GM12878 (cell line): Measurements from ENCODE around the gene TRABD2A. TPM values are rescaled to one million over a fixed set of nuclear protein-coding genes. Genes with fewer than 3 reads are reported as not detected.

Experiments used
- ATAC-seq: fragments of 200-7000 bp; cut with Tn5 transposase; 3 replicates; pipeline ENCODE4 v1.9.1; 2020; ENCODE audit warnings: mild to moderate bottlenecking, moderate library complexity
- BruUV-seq: library from RNA; stranded (reverse); fragments of 400-500 nt; replicated peaks from 2 replicates; lab custom pipeline; 2021; lab: Mats Ljungman, UMichigan
- CTCF ChIA-PET: fragments of 300-600 bp; sonication (Branson Sonifier 250); formaldehyde crosslinking; extraction: SDS; loops from one replicate; lab custom pipeline; 2021; ENCODE audit warnings: inconsistent platforms; lab: Yijun Ruan, JAX
- POLR2A ChIA-PET: fragments of 350-600 bp; formaldehyde crosslinking; extraction: SDS; loops from one replicate; lab custom pipeline; 2021; ENCODE audit warnings: inconsistent platforms; lab: Charles Lee
- RAD21 ChIA-PET: fragments of 300-600 bp; sonication (Branson Sonifier 250); formaldehyde crosslinking; loops from one replicate; lab custom pipeline; 2023; ENCODE audit warnings: antibody characterized with exemption; ENCODE audit not compliant: unreplicated experiment; lab: Charles Lee
- SMC1A ChIA-PET: fragments of 300-600 bp; sonication (Branson Sonifier 250); formaldehyde crosslinking; loops from one replicate; lab custom pipeline; 2023; ENCODE audit not compliant: unreplicated experiment, uncharacterized antibody; lab: Charles Lee
- DNase-seq: peaks from one replicate; pipeline ENCODE4 v3.0.0-alpha.2; 2011; ENCODE audit warnings: low read depth, low spot score
- FAIRE-seq: peaks from 3 replicates; lab custom pipeline; 2011; peaks lifted over from hg19 to GRCh38; lab: Jason Lieb, UNC
- H2AFZ ChIP-seq: 2 replicates; pipeline ENCODE4 v1.6.0; 2011; ENCODE audit warnings: low read depth, low read length, control low read depth; ENCODE audit not compliant: control insufficient read depth
- H3K27ac ChIP-seq: 2 replicates; pipeline ENCODE4 v1.5.1; 2011; ENCODE audit warnings: control low read depth; ENCODE audit not compliant: control insufficient read depth, insufficient read depth
- H3K27me3 ChIP-seq, 2 experiments: replicated peaks in 1 of 2; 2 replicates each; pipeline versions ENCODE4 v1.6.0 to v1.6.1; 2011; ENCODE audit warnings: low read length in 1 of 2; ENCODE audit not compliant: control insufficient read depth in 2 of 2, insufficient read depth in 2 of 2
- H3K36me3 ChIP-seq, 2 experiments: 2 replicates each; pipeline ENCODE4 v1.5.1; 2011; ENCODE audit warnings: low read length in 1 of 2; ENCODE audit not compliant: control insufficient read depth in 2 of 2, insufficient read depth in 2 of 2
- H3K4me1 ChIP-seq: 2 replicates; pipeline ENCODE4 v1.6.1; 2011; ENCODE audit warnings: mild to moderate bottlenecking, low read length, moderate library complexity, mixed read lengths; ENCODE audit not compliant: control insufficient read depth, insufficient read depth
- H3K4me2 ChIP-seq: 2 replicates; pipeline ENCODE4 v1.6.0; 2011; ENCODE audit warnings: control low read depth; ENCODE audit not compliant: control insufficient read depth, insufficient read depth
- H3K4me3 ChIP-seq: fragments of 200-600 bp; sonication (generic); 2 replicates; pipeline ENCODE4 v1.5.1; 2016
- H3K79me2 ChIP-seq: 2 replicates; pipeline ENCODE4 v1.6.0; 2011; ENCODE audit warnings: low read length; ENCODE audit not compliant: control insufficient read depth, insufficient read depth
- H3K9ac ChIP-seq: 2 replicates; pipeline ENCODE4 v1.8.0; 2011; ENCODE audit warnings: low read length, control low read depth, mixed read lengths; ENCODE audit not compliant: control insufficient read depth, insufficient read depth
- H3K9me3 ChIP-seq: replicated peaks from 3 replicates; pipeline ENCODE4 v1.5.1; 2011; ENCODE audit warnings: mild to moderate bottlenecking, low read length; ENCODE audit not compliant: control insufficient read depth, insufficient read depth
- H4K20me1 ChIP-seq: 2 replicates; pipeline ENCODE4 v1.6.0; 2011; ENCODE audit not compliant: control insufficient read depth, insufficient read depth
- EGR1 ChIP-seq, 2 experiments: IDR thresholded peaks; 1 replicate in 1 of 2; 2 replicates in 1 of 2; pipeline ENCODE4 v1.6.1; 2011 to 2012; ENCODE audit warnings: low read depth in 2 of 2, low read length in 2 of 2, borderline replicate concordance in 1 of 2, mild to moderate bottlenecking in 1 of 2, moderate library complexity in 1 of 2
- MYC ChIP-seq: IDR thresholded peaks from 2 replicates; pipeline ENCODE4 v1.6.1; 2011; ENCODE audit warnings: mild to moderate bottlenecking, low read length, moderate library complexity, inconsistent platforms; ENCODE audit not compliant: insufficient read depth, insufficient replicate concordance, insufficient read length, severe bottlenecking
- NBN ChIP-seq: fragments of 450-650 bp; IDR thresholded peaks from 2 replicates; pipeline ENCODE4 v1.6.1; 2016
- PAX8 ChIP-seq: fragments of 450-650 bp; IDR thresholded peaks from 2 replicates; pipeline ENCODE4 v1.6.1; 2017; ENCODE audit warnings: mild to moderate bottlenecking, moderate library complexity
- POLR2AphosphoS5 ChIP-seq: IDR thresholded peaks from 2 replicates; pipeline ENCODE4 v1.6.1; 2011; ENCODE audit warnings: mild to moderate bottlenecking, low read length, inconsistent platforms
- STAT3 ChIP-seq: IDR thresholded peaks from 2 replicates; pipeline ENCODE4 v1.6.1; 2011; ENCODE audit warnings: low read depth, low read length, improper control_type of control experiment
- ZNF207 ChIP-seq: fragments of 450-650 bp; IDR thresholded peaks from 2 replicates; pipeline ENCODE4 v1.6.1; 2014; ENCODE audit warnings: antibody characterized with exemption, mild to moderate bottlenecking, borderline replicate concordance
- ZNF274 ChIP-seq: IDR thresholded peaks from one replicate; pipeline ENCODE4 v1.8.0; 2011; ENCODE audit not compliant: insufficient read length, insufficient read depth
- WGBS: methylation state at CpG from one replicate; pipeline ENCODE4 v1.1.6; 2016; ENCODE audit warnings: low lambda C conversion rate; ENCODE audit not compliant: insufficient replicate concordance, insufficient coverage; ENCODE audit errors: missing lambda C conversion rate; 5-methylcytosine and 5-hydroxymethylcytosine counted together
- in situ Hi-C: fragments of 300-500 bp; cut with MboI; formaldehyde crosslinking; loops from 9 replicates; pipeline ENCODE4 v1.14.3; 2018; ENCODE audit warnings: mixed read lengths
- intact Hi-C: fragments of 100-400 bp; cut with micrococcal nuclease; formaldehyde crosslinking; loops from one replicate; pipeline ENCODE4 v1.14.2; 2022; ENCODE audit not compliant: unreplicated experiment
- polyA plus RNA-seq, 11 experiments: library from polyadenylated mRNA; depleted of rRNA in 4 of 11; unstranded in 6 of 11; stranded (reverse) in 5 of 11; fragments of >200 nt; fragmentation: Nextera tagmentation in 4 of 11; fragmentation: Illumina TruSeq in 1 of 11; extraction: Ambion mirVana in 4 of 11; extraction: Trizol in 1 of 11; gene quantifications; 1 replicate in 1 of 11; 2 replicates in 10 of 11; pipeline versions ENCODE4 v1.2.1 to v1.2.3, GENCODE V29; 2011 to 2016; ENCODE audit warnings: inconsistent platforms in 2 of 11, missing spikeins in 2 of 11, low read depth in 1 of 11
- total RNA-seq, 4 experiments: library from RNA; depleted of rRNA in 3 of 4; stranded (reverse); fragments of >200 nt in 3 of 4; fragmentation: Illumina TruSeq in 1 of 4; extraction: Trizol in 1 of 4; gene quantifications; 2 replicates each; pipeline versions ENCODE4 v1.2.1 to v1.2.3, GENCODE V29; 2013 to 2021
- TF ChIP-seq, protein P1 (sequence below): IDR thresholded peaks from 2 replicates; pipeline ENCODE4 v1.6.1; 2011; ENCODE audit warnings: mild to moderate bottlenecking, low read depth, low read length, moderate library complexity; ENCODE audit not compliant: insufficient replicate concordance
- TF ChIP-seq, protein P2 (sequence below): fragments of 450-650 bp; IDR thresholded peaks from 2 replicates; pipeline ENCODE4 v1.6.1; 2017; ENCODE audit warnings: mild to moderate bottlenecking
- TF ChIP-seq, protein P3 (sequence below): IDR thresholded peaks from 2 replicates; pipeline ENCODE4 v1.6.1; 2012; ENCODE audit warnings: mild to moderate bottlenecking, low read depth, low read length
- TF ChIP-seq, protein P4 (sequence below): fragments of 450-650 bp; IDR thresholded peaks from 2 replicates; pipeline ENCODE4 v1.6.1; 2017; ENCODE audit warnings: borderline replicate concordance
- TF ChIP-seq, protein P5 (sequence below): fragments of 450-650 bp; IDR thresholded peaks from 2 replicates; pipeline ENCODE4 v1.6.1; 2018; ENCODE audit warnings: mild to moderate bottlenecking, low read depth, moderate library complexity; ENCODE audit not compliant: partially characterized antibody

Gene TRABD2A
- total and polyA plus RNA-seq, 10 of the 15 experiments (the other 5 are each of a cell fraction or from before 2014, with no cell fraction given), result 1.4 to 7.6 (median 4.1) TPM

DNA sequence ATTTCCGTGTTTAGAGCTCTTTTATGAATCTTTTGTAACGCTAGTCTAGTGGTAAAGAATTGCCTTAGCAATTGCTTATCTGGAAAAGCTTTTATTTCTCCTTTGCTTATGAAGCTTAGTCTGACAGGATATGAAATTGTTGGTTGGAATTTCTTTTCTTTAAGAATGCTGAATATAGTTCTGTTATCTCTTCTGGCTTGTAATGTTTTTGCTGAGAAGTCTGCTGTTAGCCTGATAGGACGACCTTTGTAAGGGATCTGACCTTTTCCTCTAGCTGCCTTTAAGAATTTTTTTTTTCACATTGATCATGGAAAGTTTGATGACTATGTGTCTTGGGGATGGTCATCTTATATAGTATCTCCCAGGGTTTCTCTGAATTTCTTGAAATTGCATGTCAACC is 101.1 kb downstream of the TRABD2A start:
- H3K27ac ChIP-seq, result no peak overlapping the region
- SMC1A ChIA-PET, result interaction anchor here (1.0 kb wide), 1 partner anchor 265 kb away, joined by 3 read pairs; no protein-coding TSS in a partner anchor
- in situ Hi-C loops, result no loop called here
- TF ChIP-seq, protein P1, sequence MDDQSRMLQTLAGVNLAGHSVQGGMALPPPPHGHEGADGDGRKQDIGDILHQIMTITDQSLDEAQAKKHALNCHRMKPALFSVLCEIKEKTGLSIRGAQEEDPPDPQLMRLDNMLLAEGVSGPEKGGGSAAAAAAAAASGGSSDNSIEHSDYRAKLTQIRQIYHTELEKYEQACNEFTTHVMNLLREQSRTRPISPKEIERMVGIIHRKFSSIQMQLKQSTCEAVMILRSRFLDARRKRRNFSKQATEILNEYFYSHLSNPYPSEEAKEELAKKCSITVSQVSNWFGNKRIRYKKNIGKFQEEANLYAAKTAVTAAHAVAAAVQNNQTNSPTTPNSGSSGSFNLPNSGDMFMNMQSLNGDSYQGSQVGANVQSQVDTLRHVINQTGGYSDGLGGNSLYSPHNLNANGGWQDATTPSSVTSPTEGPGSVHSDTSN, result no peak
- no peak for TF ChIP-seq POLR2AphosphoS5
- TF ChIP-seq STAT3, result no peak
- no peak for TF ChIP-seq MYC
- no peak for TF ChIP-seq PAX8
- no peak for TF ChIP-seq NBN
- no peak for TF ChIP-seq ZNF274
- TF ChIP-seq, protein P2, sequence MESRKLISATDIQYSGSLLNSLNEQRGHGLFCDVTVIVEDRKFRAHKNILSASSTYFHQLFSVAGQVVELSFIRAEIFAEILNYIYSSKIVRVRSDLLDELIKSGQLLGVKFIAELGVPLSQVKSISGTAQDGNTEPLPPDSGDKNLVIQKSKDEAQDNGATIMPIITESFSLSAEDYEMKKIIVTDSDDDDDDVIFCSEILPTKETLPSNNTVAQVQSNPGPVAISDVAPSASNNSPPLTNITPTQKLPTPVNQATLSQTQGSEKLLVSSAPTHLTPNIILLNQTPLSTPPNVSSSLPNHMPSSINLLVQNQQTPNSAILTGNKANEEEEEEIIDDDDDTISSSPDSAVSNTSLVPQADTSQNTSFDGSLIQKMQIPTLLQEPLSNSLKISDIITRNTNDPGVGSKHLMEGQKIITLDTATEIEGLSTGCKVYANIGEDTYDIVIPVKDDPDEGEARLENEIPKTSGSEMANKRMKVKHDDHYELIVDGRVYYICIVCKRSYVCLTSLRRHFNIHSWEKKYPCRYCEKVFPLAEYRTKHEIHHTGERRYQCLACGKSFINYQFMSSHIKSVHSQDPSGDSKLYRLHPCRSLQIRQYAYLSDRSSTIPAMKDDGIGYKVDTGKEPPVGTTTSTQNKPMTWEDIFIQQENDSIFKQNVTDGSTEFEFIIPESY, result no peak
- TF ChIP-seq, protein P3, sequence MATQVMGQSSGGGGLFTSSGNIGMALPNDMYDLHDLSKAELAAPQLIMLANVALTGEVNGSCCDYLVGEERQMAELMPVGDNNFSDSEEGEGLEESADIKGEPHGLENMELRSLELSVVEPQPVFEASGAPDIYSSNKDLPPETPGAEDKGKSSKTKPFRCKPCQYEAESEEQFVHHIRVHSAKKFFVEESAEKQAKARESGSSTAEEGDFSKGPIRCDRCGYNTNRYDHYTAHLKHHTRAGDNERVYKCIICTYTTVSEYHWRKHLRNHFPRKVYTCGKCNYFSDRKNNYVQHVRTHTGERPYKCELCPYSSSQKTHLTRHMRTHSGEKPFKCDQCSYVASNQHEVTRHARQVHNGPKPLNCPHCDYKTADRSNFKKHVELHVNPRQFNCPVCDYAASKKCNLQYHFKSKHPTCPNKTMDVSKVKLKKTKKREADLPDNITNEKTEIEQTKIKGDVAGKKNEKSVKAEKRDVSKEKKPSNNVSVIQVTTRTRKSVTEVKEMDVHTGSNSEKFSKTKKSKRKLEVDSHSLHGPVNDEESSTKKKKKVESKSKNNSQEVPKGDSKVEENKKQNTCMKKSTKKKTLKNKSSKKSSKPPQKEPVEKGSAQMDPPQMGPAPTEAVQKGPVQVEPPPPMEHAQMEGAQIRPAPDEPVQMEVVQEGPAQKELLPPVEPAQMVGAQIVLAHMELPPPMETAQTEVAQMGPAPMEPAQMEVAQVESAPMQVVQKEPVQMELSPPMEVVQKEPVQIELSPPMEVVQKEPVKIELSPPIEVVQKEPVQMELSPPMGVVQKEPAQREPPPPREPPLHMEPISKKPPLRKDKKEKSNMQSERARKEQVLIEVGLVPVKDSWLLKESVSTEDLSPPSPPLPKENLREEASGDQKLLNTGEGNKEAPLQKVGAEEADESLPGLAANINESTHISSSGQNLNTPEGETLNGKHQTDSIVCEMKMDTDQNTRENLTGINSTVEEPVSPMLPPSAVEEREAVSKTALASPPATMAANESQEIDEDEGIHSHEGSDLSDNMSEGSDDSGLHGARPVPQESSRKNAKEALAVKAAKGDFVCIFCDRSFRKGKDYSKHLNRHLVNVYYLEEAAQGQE, result no peak
- TF ChIP-seq, protein P4, sequence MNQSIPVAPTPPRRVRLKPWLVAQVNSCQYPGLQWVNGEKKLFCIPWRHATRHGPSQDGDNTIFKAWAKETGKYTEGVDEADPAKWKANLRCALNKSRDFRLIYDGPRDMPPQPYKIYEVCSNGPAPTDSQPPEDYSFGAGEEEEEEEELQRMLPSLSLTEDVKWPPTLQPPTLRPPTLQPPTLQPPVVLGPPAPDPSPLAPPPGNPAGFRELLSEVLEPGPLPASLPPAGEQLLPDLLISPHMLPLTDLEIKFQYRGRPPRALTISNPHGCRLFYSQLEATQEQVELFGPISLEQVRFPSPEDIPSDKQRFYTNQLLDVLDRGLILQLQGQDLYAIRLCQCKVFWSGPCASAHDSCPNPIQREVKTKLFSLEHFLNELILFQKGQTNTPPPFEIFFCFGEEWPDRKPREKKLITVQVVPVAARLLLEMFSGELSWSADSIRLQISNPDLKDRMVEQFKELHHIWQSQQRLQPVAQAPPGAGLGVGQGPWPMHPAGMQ, result no peak
- TF ChIP-seq, protein P5, sequence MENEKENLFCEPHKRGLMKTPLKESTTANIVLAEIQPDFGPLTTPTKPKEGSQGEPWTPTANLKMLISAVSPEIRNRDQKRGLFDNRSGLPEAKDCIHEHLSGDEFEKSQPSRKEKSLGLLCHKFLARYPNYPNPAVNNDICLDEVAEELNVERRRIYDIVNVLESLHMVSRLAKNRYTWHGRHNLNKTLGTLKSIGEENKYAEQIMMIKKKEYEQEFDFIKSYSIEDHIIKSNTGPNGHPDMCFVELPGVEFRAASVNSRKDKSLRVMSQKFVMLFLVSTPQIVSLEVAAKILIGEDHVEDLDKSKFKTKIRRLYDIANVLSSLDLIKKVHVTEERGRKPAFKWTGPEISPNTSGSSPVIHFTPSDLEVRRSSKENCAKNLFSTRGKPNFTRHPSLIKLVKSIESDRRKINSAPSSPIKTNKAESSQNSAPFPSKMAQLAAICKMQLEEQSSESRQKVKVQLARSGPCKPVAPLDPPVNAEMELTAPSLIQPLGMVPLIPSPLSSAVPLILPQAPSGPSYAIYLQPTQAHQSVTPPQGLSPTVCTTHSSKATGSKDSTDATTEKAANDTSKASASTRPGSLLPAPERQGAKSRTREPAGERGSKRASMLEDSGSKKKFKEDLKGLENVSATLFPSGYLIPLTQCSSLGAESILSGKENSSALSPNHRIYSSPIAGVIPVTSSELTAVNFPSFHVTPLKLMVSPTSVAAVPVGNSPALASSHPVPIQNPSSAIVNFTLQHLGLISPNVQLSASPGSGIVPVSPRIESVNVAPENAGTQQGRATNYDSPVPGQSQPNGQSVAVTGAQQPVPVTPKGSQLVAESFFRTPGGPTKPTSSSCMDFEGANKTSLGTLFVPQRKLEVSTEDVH, result no peak
- no peak for TF ChIP-seq ZNF207
- TF ChIP-seq EGR1 (IDR thresholded peaks at IDR 0.05; ENCODE audit: borderline replicate concordance in 1 of 2, low read depth in 2 of 2, low read length in 2 of 2), result no peak

More for the DNA sequence above, 101.1 kb downstream of the TRABD2A start:
- BruUV-seq, result no TSS peak
- ATAC-seq, result no peak
- Histone ChIP-seq H3K4me3 (no peak overlapping the region), H3K4me2 (no peak overlapping the region), H2AFZ (no peak overlapping the region), H3K9me3 (no peaks in the 10 kb centered on the region; the same call in 2 of the 3 replicates), H4K20me1 (no peaks in the 10 kb centered on the region), H3K4me1 (peaks cover 5% of the 10 kb centered on the region), H3K36me3 (no peaks in the 10 kb centered on the region), H3K27me3 (no peaks in the 10 kb centered on the region), H3K9ac (no peak overlapping the region), H3K79me2 (no peaks in the 10 kb centered on the region)
- FAIRE-seq, result no peak
- ChIA-PET POLR2A (no interaction called here), RAD21 (no interaction called here), CTCF (interaction anchor here (0.6 to 1.2 kb wide), 4 partner anchors 8 to 145 kb away, joined by 3 to 4 read pairs (median 3); no protein-coding TSS in a partner anchor)
- DNase-seq, result no peak
- 12% methylated on average over 3 of the region's 3 CpGs for WGBS
- intact Hi-C loops, result no loop called here
